Measurements from ENCODE around the gene TTLL4. TPM values are rescaled to one million over a fixed set of nuclear protein-coding genes. Genes with fewer than 3 reads are reported as not detected.
"Not testable (repeated sequence)": the region's sequence is repeated elsewhere in the genome, so short reads cannot be mapped to it uniquely, and the experiment has no call there.

The TTLL4 gene
- total and polyA plus RNA-seq, 9 donors = 9.7 to 25.5 (median 20.7) TPM

DNA sequence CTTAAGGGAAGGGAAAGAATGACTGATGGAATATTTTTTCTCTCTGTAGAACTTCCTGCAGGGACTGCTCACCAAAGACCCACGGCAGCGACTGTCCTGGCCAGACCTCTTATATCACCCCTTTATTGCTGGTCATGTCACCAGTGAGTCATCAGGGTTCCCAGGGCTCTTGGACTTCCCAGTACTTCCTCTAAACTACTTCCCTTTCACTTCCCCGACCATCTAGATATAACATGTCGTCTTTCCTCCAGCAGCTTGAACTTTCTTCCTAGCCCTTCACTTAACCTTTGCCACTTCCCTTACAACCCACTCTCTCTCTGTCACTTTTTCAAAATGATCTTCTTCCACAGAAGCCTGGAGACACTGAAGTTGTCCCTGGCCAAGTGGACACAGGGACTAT lies 31.5 kb upstream of the TTLL4 start:
- Histone ChIP-seq H3K27ac (ENCODE audit: low read length) (no peak overlapping the region), H3K36me3 (ENCODE audit: control insufficient read depth, insufficient read depth, low read length) (peaks cover 28% of the 10 kb centered on the region)
- WGBS (ENCODE audit: insufficient coverage) = 66% methylated on average over 4 of the region's 4 CpGs

DNA sequence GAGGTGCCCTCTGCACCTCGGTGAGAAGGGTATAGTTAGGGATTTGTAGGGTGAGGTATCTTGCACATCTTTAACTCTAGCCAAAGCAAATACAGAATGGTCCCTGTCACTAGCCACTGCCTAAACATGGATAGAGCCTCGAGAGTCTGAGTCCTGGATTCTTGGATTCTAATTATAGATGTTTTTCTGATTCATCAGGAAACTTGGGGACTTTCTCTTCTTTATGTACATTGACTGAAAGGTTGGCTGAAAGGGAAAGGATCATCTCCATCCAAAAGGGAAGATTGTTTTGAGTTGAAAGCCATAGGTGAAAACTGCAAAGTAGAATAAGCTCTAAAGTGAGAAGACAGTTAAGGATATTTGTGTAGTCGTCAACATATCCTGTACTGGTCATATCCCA lies 30.6 kb upstream of the TTLL4 start:
- Histone ChIP-seq H3K4me1 (ENCODE audit: control insufficient read depth, insufficient read depth, low read length) (no peaks in the 10 kb centered on the region), H3K4me3 (ENCODE audit: low read length) (no peak overlapping the region), H3K36me3 (ENCODE audit: control insufficient read depth, insufficient read depth, low read length) (peaks cover 32% of the 10 kb centered on the region), H3K9me3 (replicated peaks; ENCODE audit: control insufficient read depth, low read depth, low read length) (no peaks in the 10 kb centered on the region), H3K27ac (ENCODE audit: low read length) (no peak overlapping the region), H3K27me3 (ENCODE audit: control insufficient read depth, insufficient read depth, low read length) (no peaks in the 10 kb centered on the region)
- no CpG with 5 or more reads among the region's 3 CpGs for WGBS (ENCODE audit: insufficient coverage)
- no peak for DNase-seq

More for the DNA sequence above, 31.5 kb upstream of the TTLL4 start:
- H3K4me3 ChIP-seq (ENCODE audit: low read length) = no peak overlapping the region
- H3K27me3 ChIP-seq (ENCODE audit: control insufficient read depth, insufficient read depth, low read length) = no peaks in the 10 kb centered on the region
- peak; percentile 17 for DNase-seq
- no peaks in the 10 kb centered on the region for H3K4me1 ChIP-seq (ENCODE audit: control insufficient read depth, insufficient read depth, low read length)
- H3K9me3 ChIP-seq (replicated peaks; ENCODE audit: control insufficient read depth, low read depth, low read length) = no peaks in the 10 kb centered on the region

DNA sequence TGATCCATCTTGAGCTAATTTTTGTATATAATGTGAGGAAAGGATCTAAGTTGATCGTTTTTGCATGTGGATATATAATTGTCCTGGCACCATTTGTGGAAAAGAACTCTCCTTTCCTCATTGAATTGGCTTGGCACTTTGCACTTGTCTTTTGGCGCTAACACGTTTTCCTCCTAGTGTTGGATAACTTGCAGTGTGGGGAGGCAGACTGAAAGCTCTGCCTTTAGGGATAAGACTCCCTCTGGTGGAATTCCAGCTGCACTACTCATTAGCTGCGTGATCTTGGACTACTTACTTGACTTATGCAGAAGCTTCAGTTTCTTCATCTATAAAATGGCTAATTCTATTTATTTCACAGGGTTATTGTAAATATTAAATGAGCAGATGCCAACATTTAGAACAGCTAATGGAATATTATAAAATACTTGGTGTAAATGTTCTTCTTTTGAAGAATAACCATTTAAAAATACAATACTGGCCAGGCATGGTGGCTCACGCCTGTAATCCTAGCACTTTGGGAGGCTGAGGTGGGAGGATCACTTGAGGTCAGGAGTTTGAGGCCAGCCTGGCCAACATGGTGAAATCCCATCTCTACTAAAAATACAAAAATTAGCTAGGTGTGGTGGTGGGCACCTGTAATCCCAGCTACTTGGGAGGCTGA lies 23.1 kb upstream of the TTLL4 start:
- H3K27ac ChIP-seq (ENCODE audit: low read length); H3K9me3 ChIP-seq (replicated peaks; ENCODE audit: control insufficient read depth, low read depth, low read length); H3K4me3 ChIP-seq (ENCODE audit: low read length); H3K27me3 ChIP-seq (ENCODE audit: control insufficient read depth, insufficient read depth, low read length); H3K4me1 ChIP-seq (ENCODE audit: control insufficient read depth, insufficient read depth, low read length): not testable (repeated sequence)
- no CpG with 5 or more reads among the region's 5 CpGs for WGBS (ENCODE audit: insufficient coverage)
- peaks cover 23% of the 10 kb centered on the region for H3K36me3 ChIP-seq (ENCODE audit: control insufficient read depth, insufficient read depth, low read length)
- DNase-seq = peak; percentile 95

DNA sequence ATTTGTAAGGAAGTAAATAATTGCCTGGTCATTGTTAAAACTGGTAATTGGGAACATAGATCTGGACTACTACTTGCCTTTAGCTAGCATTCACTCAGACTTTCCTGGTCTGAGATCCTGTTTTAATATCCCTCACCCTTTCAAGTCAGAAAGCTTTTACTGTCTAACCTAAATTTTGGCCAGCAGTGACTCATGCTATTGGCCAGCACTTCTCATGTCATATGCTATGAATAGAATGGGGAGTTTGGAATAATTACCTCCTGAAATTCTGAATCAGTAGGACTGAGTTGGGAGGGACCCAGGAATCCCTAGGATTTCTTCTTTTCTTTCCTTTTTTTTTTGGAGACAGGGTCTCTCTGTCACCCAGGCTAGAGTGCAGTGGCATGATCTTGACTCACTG lies 19.4 kb upstream of the TTLL4 start:
- DNase-seq = peak; percentile 84
- peaks cover 39% of the 10 kb centered on the region for H3K36me3 ChIP-seq (ENCODE audit: control insufficient read depth, insufficient read depth, low read length)
- no peak overlapping the region for H3K4me3 ChIP-seq (ENCODE audit: low read length)
- H3K27me3 ChIP-seq (ENCODE audit: control insufficient read depth, insufficient read depth, low read length) = no peaks in the 10 kb centered on the region
- no peaks in the 10 kb centered on the region for H3K9me3 ChIP-seq (replicated peaks; ENCODE audit: control insufficient read depth, low read depth, low read length)
- no peaks in the 10 kb centered on the region for H3K4me1 ChIP-seq (ENCODE audit: control insufficient read depth, insufficient read depth, low read length)
- H3K27ac ChIP-seq (ENCODE audit: low read length) = no peak overlapping the region

DNA sequence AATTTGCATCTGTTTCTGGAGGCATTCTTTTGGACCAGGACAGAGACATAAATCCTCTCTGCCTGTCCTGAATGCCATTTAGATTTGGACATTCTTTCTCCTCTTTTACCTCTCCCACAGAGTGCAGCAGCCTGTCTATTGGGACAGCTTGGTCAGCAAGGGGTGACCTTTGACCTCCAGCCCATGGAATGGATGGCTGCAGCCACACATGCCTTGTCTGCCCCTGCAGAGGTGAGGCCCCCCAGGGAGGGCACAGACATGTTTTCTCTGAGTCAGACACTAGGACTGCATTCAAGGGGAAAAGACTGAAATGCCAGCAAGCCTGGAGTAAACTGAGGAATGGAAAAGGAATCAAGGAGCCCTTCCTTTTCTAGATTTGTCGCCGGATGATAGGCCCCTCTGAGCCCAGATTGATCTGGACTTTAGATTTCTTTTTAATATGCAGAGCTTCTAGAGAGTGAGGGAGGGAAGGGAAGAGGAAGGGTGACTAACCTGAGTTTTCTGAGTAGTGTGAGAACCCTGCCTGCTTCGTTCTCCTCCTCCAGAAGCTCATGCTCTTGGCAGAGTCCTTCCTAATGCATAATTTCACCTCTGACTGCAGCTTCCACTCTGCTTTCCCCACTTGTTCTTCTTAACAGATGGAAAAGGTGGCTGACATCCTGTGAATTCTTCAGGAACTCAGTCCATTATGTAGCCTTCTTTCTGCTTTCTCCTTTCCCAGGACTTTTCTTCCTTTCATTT lies 16.1 kb upstream of the TTLL4 start:
- WGBS (ENCODE audit: insufficient coverage) = 90% methylated on average over 2 of the region's 3 CpGs
- peaks cover 64% of the 10 kb centered on the region for H3K36me3 ChIP-seq (ENCODE audit: control insufficient read depth, insufficient read depth, low read length)
- DNase-seq = no peak
- H3K27ac ChIP-seq (ENCODE audit: low read length) = no peak overlapping the region
- no peaks in the 10 kb centered on the region for H3K27me3 ChIP-seq (ENCODE audit: control insufficient read depth, insufficient read depth, low read length)
- H3K4me1 ChIP-seq (ENCODE audit: control insufficient read depth, insufficient read depth, low read length) = no peaks in the 10 kb centered on the region
- no peaks in the 10 kb centered on the region for H3K9me3 ChIP-seq (replicated peaks; ENCODE audit: control insufficient read depth, low read depth, low read length)
- H3K4me3 ChIP-seq (ENCODE audit: low read length) = no peak overlapping the region

DNA sequence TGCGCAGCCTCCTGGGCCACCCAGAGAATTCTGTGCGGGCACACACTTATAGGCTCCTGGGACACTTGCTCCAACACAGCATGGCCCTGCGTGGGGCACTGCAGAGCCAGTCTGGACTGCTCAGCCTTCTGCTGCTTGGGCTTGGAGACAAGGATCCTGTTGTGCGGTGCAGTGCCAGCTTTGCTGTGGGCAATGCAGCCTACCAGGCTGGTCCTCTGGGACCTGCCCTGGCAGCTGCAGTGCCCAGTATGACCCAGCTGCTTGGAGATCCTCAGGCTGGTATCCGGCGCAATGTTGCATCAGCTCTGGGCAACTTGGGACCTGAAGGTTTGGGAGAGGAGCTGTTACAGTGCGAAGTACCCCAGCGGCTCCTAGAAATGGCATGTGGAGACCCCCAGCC lies 11.8 kb upstream of the TTLL4 start:
- Histone ChIP-seq H3K27me3 (ENCODE audit: control insufficient read depth, insufficient read depth, low read length) (no peaks in the 10 kb centered on the region), H3K36me3 (ENCODE audit: control insufficient read depth, insufficient read depth, low read length) (peaks cover 44% of the 10 kb centered on the region), H3K4me1 (ENCODE audit: control insufficient read depth, insufficient read depth, low read length) (no peaks in the 10 kb centered on the region), H3K4me3 (ENCODE audit: low read length) (no peak overlapping the region), H3K9me3 (replicated peaks; ENCODE audit: control insufficient read depth, low read depth, low read length) (no peaks in the 10 kb centered on the region), H3K27ac (ENCODE audit: low read length) (no peak overlapping the region)
- WGBS (ENCODE audit: insufficient coverage) = 95% methylated on average over 8 of the region's 8 CpGs
- no peak for DNase-seq

DNA sequence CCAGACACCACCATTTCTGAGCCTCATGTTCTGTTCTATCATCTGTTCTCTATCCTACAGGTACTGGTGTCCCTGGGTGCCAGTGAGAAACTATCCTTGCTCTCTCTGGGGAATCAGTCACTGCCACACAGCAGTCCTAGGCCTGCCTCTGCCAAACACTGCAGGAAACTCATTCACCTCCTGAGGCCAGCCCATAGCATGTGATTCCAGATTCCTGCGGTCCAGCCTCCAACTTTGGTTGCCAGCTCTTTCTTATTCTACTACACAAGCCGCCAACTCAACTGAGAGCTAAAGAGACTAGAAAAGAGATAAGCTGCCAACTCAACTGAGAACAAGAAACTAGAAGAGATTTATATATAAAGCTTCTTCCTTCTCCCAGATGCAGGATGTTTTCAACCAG lies 8.8 kb upstream of the TTLL4 start:
- Histone ChIP-seq H3K36me3 (ENCODE audit: control insufficient read depth, insufficient read depth, low read length) (peaks cover 30% of the 10 kb centered on the region), H3K4me3 (ENCODE audit: low read length) (no peak overlapping the region), H3K4me1 (ENCODE audit: control insufficient read depth, insufficient read depth, low read length) (no peaks in the 10 kb centered on the region), H3K9me3 (replicated peaks; ENCODE audit: control insufficient read depth, low read depth, low read length) (no peaks in the 10 kb centered on the region), H3K27ac (ENCODE audit: low read length) (no peak overlapping the region), H3K27me3 (ENCODE audit: control insufficient read depth, insufficient read depth, low read length) (no peaks in the 10 kb centered on the region)
- DNase-seq = no peak
- no CpG with 5 or more reads among the region's 2 CpGs for WGBS (ENCODE audit: insufficient coverage)

DNA sequence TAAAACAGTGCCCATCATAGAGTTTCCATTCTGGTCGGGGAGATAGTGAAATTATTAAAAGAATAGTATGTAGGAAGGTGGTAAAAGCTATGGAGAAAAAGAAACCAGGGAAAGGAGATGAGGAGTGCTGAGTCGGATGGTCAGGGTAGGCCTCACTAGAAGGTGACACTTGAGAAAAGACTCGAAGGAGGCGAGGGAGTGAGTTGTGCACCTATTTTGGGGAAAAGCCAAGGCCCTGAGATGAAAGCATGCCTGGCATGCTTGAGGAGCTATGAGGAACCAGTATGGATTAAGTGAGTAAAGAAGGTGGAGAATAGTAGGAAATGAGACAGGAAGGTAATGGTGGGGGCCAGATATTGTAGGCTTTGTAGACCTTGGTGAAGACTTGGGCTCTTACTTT lies 7.3 kb upstream of the TTLL4 start:
- 87% methylated on average over 4 of the region's 4 CpGs for WGBS (ENCODE audit: insufficient coverage)

DNA sequence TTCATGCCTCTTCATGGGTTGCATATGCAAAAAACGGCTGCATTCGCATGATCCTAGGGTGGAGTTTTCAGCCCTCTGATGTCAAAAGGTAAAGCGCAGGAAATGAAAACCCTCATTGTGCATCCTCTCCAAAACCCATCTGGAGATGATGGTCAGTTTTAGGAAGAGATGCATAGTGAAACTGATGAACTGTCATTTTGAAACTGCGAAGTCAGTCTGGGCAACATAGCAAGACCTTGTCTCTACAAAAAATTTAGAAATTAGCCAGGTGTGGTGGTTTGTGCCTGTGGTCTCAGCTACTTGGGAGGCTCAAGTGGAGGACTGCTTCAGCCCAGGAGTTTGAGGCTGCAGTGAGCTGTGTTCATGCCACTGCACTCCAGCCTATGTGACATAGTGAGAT lies 2.5 kb upstream of the TTLL4 start:
- Histone ChIP-seq H3K4me3 (ENCODE audit: low read length) (no peak overlapping the region), H3K9me3 (replicated peaks; ENCODE audit: control insufficient read depth, low read depth, low read length) (no peaks in the 10 kb centered on the region), H3K4me1 (ENCODE audit: control insufficient read depth, insufficient read depth, low read length) (peaks cover 10% of the 10 kb centered on the region), H3K27me3 (ENCODE audit: control insufficient read depth, insufficient read depth, low read length) (peaks cover 2% of the 10 kb centered on the region), H3K36me3 (ENCODE audit: control insufficient read depth, insufficient read depth, low read length) (no peaks in the 10 kb centered on the region), H3K27ac (ENCODE audit: low read length) (no peak overlapping the region)
- WGBS (ENCODE audit: insufficient coverage) = 100% methylated on average over 3 of the region's 4 CpGs
- DNase-seq = no peak

More for the DNA sequence above, 7.3 kb upstream of the TTLL4 start:
- no peaks in the 10 kb centered on the region for H3K4me1 ChIP-seq (ENCODE audit: control insufficient read depth, insufficient read depth, low read length)
- H3K27ac ChIP-seq (ENCODE audit: low read length) = no peak overlapping the region
- DNase-seq = no peak
- H3K9me3 ChIP-seq (replicated peaks; ENCODE audit: control insufficient read depth, low read depth, low read length) = no peaks in the 10 kb centered on the region
- H3K27me3 ChIP-seq (ENCODE audit: control insufficient read depth, insufficient read depth, low read length) = no peaks in the 10 kb centered on the region
- H3K36me3 ChIP-seq (ENCODE audit: control insufficient read depth, insufficient read depth, low read length) = peaks cover 20% of the 10 kb centered on the region
- no peak overlapping the region for H3K4me3 ChIP-seq (ENCODE audit: low read length)

DNA sequence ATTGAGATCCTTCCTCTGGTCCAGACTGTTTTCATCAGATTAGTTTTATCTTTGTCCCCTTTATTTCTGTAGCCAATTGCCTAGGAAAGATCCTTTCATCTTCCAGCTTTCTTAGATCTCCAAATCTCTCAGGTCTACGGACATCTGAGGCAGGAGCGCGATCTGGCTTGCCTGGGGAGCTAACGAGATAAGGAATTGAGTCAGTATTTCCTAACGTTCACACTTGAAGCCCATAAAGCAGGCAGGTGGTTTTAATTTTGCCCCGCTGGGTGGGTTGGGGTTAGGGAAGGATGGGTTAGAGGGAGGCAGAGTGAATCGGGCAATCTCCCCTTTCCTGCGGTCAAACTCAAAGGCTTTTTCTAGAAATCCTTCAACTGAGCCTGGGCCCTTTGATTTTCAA lies 727 bp upstream of the TTLL4 start:
- H3K27ac ChIP-seq (ENCODE audit: low read length) = no peak overlapping the region

More for the DNA sequence above, 727 bp upstream of the TTLL4 start:
- 50% methylated on average over 4 of the region's 8 CpGs for WGBS (ENCODE audit: insufficient coverage)
- Histone ChIP-seq H3K27me3 (ENCODE audit: control insufficient read depth, insufficient read depth, low read length) (peaks cover 2% of the 10 kb centered on the region), H3K9me3 (replicated peaks; ENCODE audit: control insufficient read depth, low read depth, low read length) (no peaks in the 10 kb centered on the region), H3K4me3 (ENCODE audit: low read length) (peak overlapping the region; percentile 44), H3K4me1 (ENCODE audit: control insufficient read depth, insufficient read depth, low read length) (peaks cover 10% of the 10 kb centered on the region), H3K36me3 (ENCODE audit: control insufficient read depth, insufficient read depth, low read length) (no peaks in the 10 kb centered on the region)
- no peak for DNase-seq

Data from muscle of leg (tissue), 11 donors.